Effector memory CD8-positive, alpha-beta T cell (primary cell): Measurements from ENCODE around the gene ATRN.

Source experiments
- ATAC-seq: fragments of 150-1000 bp; cut with Tn5 transposase; replicated peaks from 2 replicates; pipeline ENCODE4 v1.10.0; 2021; ENCODE audit warnings: mild to moderate bottlenecking, moderate library complexity
- DNase-seq, 3 experiments: peaks; one replicate each; pipeline ENCODE4 v3.0.0; 2021
- H3K27ac Mint-ChIP-seq, 2 donors: one replicate each; pipeline ENCODE4 v1.8.0; 2022; ENCODE audit warnings: mild to moderate bottlenecking in 2 of 2, mixed read lengths in 2 of 2, moderate library complexity in 2 of 2
- H3K27me3 Mint-ChIP-seq, 2 donors: one replicate each; pipeline ENCODE4 v1.8.0; 2022; ENCODE audit warnings: mixed read lengths in 2 of 2
- H3K36me3 Mint-ChIP-seq: one replicate; pipeline ENCODE4 v1.8.0; 2022; ENCODE audit warnings: mild to moderate bottlenecking, moderate library complexity, mixed read lengths; ENCODE audit not compliant: insufficient read depth
- H3K4me1 Mint-ChIP-seq, 2 donors: one replicate each; pipeline ENCODE4 v1.8.0; 2022; ENCODE audit warnings: low read depth in 2 of 2, mixed read lengths in 2 of 2
- H3K4me3 Mint-ChIP-seq, 2 donors: one replicate each; pipeline ENCODE4 v1.8.0; 2022; ENCODE audit warnings: mild to moderate bottlenecking in 2 of 2, mixed read lengths in 2 of 2, moderate library complexity in 2 of 2
- H3K9me3 Mint-ChIP-seq, 2 donors: one replicate each; pipeline ENCODE4 v1.8.0; 2022; ENCODE audit warnings: mixed read lengths in 2 of 2

ATRN gene

GRCh38 chr20:3545401-3545925, 74.6 kb downstream of the ATRN start:
- Mint-ChIP-seq H3K4me1 (peaks cover 3 to 4% of the 10 kb centered on the region in 2 donors), H3K27ac (no peak overlapping the region), H3K27me3 (no peaks in the 10 kb centered on the region), H3K9me3 (no peaks in the 10 kb centered on the region), H3K4me3 (no peak overlapping the region), H3K36me3 (peaks cover 16% of the 10 kb centered on the region)
- ATAC-seq: no peak
- no peak for DNase-seq

- Mint-ChIP-seq H3K4me3 (no peak overlapping the region), H3K9me3 (no peaks in the 10 kb centered on the region), H3K36me3 (peaks cover 12% of the 10 kb centered on the region), H3K4me1 (peaks cover 3 to 9% of the 10 kb centered on the region in 2 donors), H3K27ac (no peak overlapping the region), H3K27me3 (no peaks in the 10 kb centered on the region)
- DNase-seq (no peak), ATAC-seq (no peak)
These were observed 77.1 kb downstream of the ATRN start for GRCh38 chr20:3547906-3548305.

GRCh38 chr20:3550837-3551236, 80.0 kb downstream of the ATRN start:
- Mint-ChIP-seq H3K4me1 (peaks cover 0 to 10% of the 10 kb centered on the region in 2 donors), H3K27ac (no peak overlapping the region), H3K9me3 (no peaks in the 10 kb centered on the region), H3K4me3 (no peak overlapping the region), H3K36me3 (peaks cover 7% of the 10 kb centered on the region), H3K27me3 (no peaks in the 10 kb centered on the region)
- ATAC-seq: no peak
- no peak for DNase-seq

GRCh38 chr20:3551681-3552434, 81.0 kb downstream of the ATRN start:
- peak overlapping the region in 1 of 2 donors; percentile 59 for H3K27ac Mint-ChIP-seq
- peaks cover 4% of the 10 kb centered on the region for H3K36me3 Mint-ChIP-seq
- H3K4me1 Mint-ChIP-seq: peaks cover 0 to 10% of the 10 kb centered on the region in 2 donors
- H3K9me3 Mint-ChIP-seq: no peaks in the 10 kb centered on the region
- ATAC-seq: no peak
- no peak overlapping the region for H3K4me3 Mint-ChIP-seq
- DNase-seq: no peak
- H3K27me3 Mint-ChIP-seq: no peaks in the 10 kb centered on the region

- Mint-ChIP-seq H3K27me3 (no peaks in the 10 kb centered on the region), H3K4me3 (no peak overlapping the region), H3K27ac (peak overlapping the region in 1 of 2 donors; percentile 6), H3K9me3 (no peaks in the 10 kb centered on the region), H3K36me3 (no peaks in the 10 kb centered on the region), H3K4me1 (peaks cover 0 to 10% of the 10 kb centered on the region in 2 donors)
- DNase-seq (no peak), ATAC-seq (no peak)
These were observed 82.8 kb downstream of the ATRN start for GRCh38 chr20:3553663-3554062.

GRCh38 chr20:3557237-3557785, 86.5 kb downstream of the ATRN start:
- Mint-ChIP-seq H3K27ac (peak overlapping the region in 1 of 2 donors; percentile 4), H3K27me3 (no peaks in the 10 kb centered on the region), H3K4me3 (no peak overlapping the region), H3K9me3 (no peaks in the 10 kb centered on the region), H3K4me1 (peaks cover 0 to 4% of the 10 kb centered on the region in 2 donors), H3K36me3 (peaks cover 6% of the 10 kb centered on the region)
- DNase-seq (no peak), ATAC-seq (no peak)

GRCh38 chr20:3559231-3559630, 88.4 kb downstream of the ATRN start:
- Mint-ChIP-seq H3K27ac (no peak overlapping the region), H3K4me3 (no peak overlapping the region), H3K9me3 (no peaks in the 10 kb centered on the region), H3K27me3 (no peaks in the 10 kb centered on the region), H3K4me1 (no peaks in the 10 kb centered on the region), H3K36me3 (peaks cover 6% of the 10 kb centered on the region)
- DNase-seq (no peak), ATAC-seq (no peak)

- Mint-ChIP-seq H3K4me3 (no peak overlapping the region), H3K27me3 (no peaks in the 10 kb centered on the region), H3K36me3 (peaks cover 6% of the 10 kb centered on the region), H3K27ac (no peak overlapping the region), H3K9me3 (no peaks in the 10 kb centered on the region), H3K4me1 (no peaks in the 10 kb centered on the region)
- DNase-seq (no peak), ATAC-seq (no peak)
These were observed 88.8 kb downstream of the ATRN start for GRCh38 chr20:3559637-3560036.

GRCh38 chr20:3560162-3560561, 89.3 kb downstream of the ATRN start:
- ATAC-seq: no peak
- Mint-ChIP-seq H3K27me3 (no peaks in the 10 kb centered on the region), H3K36me3 (peaks cover 6% of the 10 kb centered on the region), H3K4me1 (no peaks in the 10 kb centered on the region), H3K27ac (no peak overlapping the region), H3K9me3 (no peaks in the 10 kb centered on the region), H3K4me3 (no peak overlapping the region)
- DNase-seq: no peak

- Mint-ChIP-seq H3K4me1 (no peaks in the 10 kb centered on the region), H3K4me3 (no peak overlapping the region), H3K9me3 (no peaks in the 10 kb centered on the region), H3K36me3 (peaks cover 8% of the 10 kb centered on the region), H3K27ac (no peak overlapping the region), H3K27me3 (no peaks in the 10 kb centered on the region)
- DNase-seq (no peak), ATAC-seq (no peak)
These were observed 89.8 kb downstream of the ATRN start for GRCh38 chr20:3560578-3560977.

GRCh38 chr20:3563133-3563532, 92.3 kb downstream of the ATRN start:
- Mint-ChIP-seq H3K27ac (no peak overlapping the region), H3K4me3 (no peak overlapping the region), H3K9me3 (no peaks in the 10 kb centered on the region), H3K36me3 (peaks cover 23% of the 10 kb centered on the region), H3K27me3 (no peaks in the 10 kb centered on the region), H3K4me1 (peaks cover 0 to 4% of the 10 kb centered on the region in 2 donors)
- DNase-seq (no peak), ATAC-seq (no peak)

- Mint-ChIP-seq H3K27ac (no peak overlapping the region), H3K9me3 (no peaks in the 10 kb centered on the region), H3K4me1 (peaks cover 0 to 4% of the 10 kb centered on the region in 2 donors), H3K36me3 (peaks cover 23% of the 10 kb centered on the region), H3K4me3 (no peak overlapping the region), H3K27me3 (no peaks in the 10 kb centered on the region)
- peak; percentile 51 for ATAC-seq
- peak; percentile 6 to 9 (median 6) for DNase-seq
These were observed 92.8 kb downstream of the ATRN start for GRCh38 chr20:3563548-3564177.

- H3K9me3 Mint-ChIP-seq: no peaks in the 10 kb centered on the region
- DNase-seq: no peak
- no peak for ATAC-seq
- H3K27ac Mint-ChIP-seq: no peak overlapping the region
- peaks cover 20% of the 10 kb centered on the region for H3K36me3 Mint-ChIP-seq
- peaks cover 0 to 4% of the 10 kb centered on the region in 2 donors for H3K4me1 Mint-ChIP-seq
- no peaks in the 10 kb centered on the region for H3K27me3 Mint-ChIP-seq
- no peak overlapping the region for H3K4me3 Mint-ChIP-seq
These were observed 95.0 kb downstream of the ATRN start for GRCh38 chr20:3565851-3566250.

GRCh38 chr20:3572151-3572550, 101.3 kb downstream of the ATRN start:
- no peaks in the 10 kb centered on the region for H3K9me3 Mint-ChIP-seq
- no peaks in the 10 kb centered on the region for H3K27me3 Mint-ChIP-seq
- DNase-seq: no peak
- H3K4me1 Mint-ChIP-seq: peaks cover 0 to 4% of the 10 kb centered on the region in 2 donors
- H3K36me3 Mint-ChIP-seq: peaks cover 35% of the 10 kb centered on the region
- no peak overlapping the region for H3K27ac Mint-ChIP-seq
- no peak for ATAC-seq
- H3K4me3 Mint-ChIP-seq: no peak overlapping the region
